ENCODE measurements around the gene TFR2.

Gene TFR2

DNA sequence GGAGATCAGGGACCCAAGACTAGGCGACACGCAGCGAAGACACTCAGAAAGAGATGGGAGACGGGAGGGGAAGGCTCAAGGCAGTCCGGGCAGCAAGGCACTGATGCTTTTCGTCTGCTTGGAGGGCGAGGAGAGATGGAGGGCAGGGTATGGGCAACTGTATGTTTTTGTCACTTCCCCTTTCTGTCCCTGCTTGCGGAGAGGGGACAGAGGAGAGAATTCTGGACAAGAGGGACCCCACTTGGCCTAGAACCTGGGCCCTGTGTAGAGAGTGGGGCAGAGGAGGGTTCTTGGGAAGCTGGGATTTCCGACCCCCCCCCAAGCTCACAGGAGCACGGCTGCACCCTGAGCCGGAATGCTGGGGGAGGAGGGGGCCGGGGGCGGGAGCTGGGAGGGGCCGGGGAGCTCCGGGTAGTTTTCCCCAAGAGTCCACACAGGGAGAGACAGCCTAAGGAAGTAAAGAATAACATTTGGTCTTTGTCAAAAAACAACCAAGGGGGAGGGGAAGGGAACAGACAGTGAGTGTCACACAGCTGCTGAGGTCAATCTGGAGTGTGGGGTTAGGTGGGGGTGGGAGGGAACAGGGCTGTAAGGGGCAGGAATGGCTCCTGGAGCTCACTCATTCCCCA lies 57.2 kb downstream of the TFR2 start:
- Histone ChIP-seq H3K27me3 (no peaks in the 10 kb centered on the region), H3K36me3 (peaks cover 33 to 39% (median 36%) of the 10 kb centered on the region in 11 experiments), H3K9me3 (replicated peaks in 1 of 11) (no peaks in the 10 kb centered on the region), H3K9ac (peak overlapping the region; percentile 90 to 98 (median 95)), H4K20me1 (peaks cover 44 to 61% (median 52%) of the 10 kb centered on the region in 11 experiments), H3K27ac (peak overlapping the region; percentile 66 to 98 (median 94)), H3K4me1 (peaks cover 40 to 50% (median 45%) of the 10 kb centered on the region in 10 experiments), H3K4me3 (peak overlapping the region; percentile 84 to 99 (median 94)), H3K4me2 (peak overlapping the region; percentile 94 to 100 (median 99))
- no peak for TF ChIP-seq Cebpa-rat (IDR thresholded peaks at IDR 0.05)

- peak overlapping the region; percentile 66 to 98 (median 94) for H3K27ac ChIP-seq
- no peak for TF ChIP-seq Cebpa-rat (IDR thresholded peaks at IDR 0.05)
- peak overlapping the region; percentile 84 to 99 (median 94) for H3K4me3 ChIP-seq
- no peaks in the 10 kb centered on the region for H3K9me3 ChIP-seq (replicated peaks in 1 of 11)
- peaks cover 39 to 50% (median 45%) of the 10 kb centered on the region in 10 experiments for H3K4me1 ChIP-seq
- peaks cover 41 to 46% (median 44%) of the 10 kb centered on the region in 11 experiments for H3K36me3 ChIP-seq
- H3K4me2 ChIP-seq, result peak overlapping the region; percentile 94 to 100 (median 99)
- H3K27me3 ChIP-seq, result no peaks in the 10 kb centered on the region
- peaks cover 50 to 68% (median 58%) of the 10 kb centered on the region in 11 experiments for H4K20me1 ChIP-seq
- H3K9ac ChIP-seq, result peak overlapping the region; percentile 74 to 98 (median 95)
Observed at GRCh38 chr7:100583132-100584053, 58.0 kb downstream of the TFR2 start.

DNA sequence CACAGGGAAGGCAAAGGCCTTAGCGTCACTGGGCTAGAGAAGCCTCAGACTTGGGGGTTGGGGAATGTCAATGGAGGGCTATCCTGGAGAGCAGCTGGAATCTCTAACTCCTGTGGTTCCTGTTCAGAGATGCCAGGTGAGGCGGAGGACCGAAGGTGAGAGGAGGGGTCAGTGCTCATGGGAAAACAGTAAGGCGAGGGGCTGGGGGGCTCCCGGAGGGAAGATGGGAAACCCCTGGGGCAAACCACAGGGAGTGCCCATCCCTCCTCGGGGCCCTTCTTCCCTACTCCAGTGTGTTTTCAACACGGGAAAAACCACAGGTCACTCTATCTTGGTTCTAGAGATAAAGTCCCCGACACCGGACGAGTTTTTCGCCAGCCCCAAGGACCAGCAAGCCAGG lies 58.7 kb downstream of the TFR2 start:
- Histone ChIP-seq H3K4me1 (peaks cover 32 to 46% (median 40%) of the 10 kb centered on the region in 10 experiments), H3K4me2 (peak overlapping the region; percentile 94 to 100 (median 99)), H3K9ac (peak overlapping the region; percentile 74 to 98 (median 95)), H3K9me3 (replicated peaks in 1 of 11) (no peaks in the 10 kb centered on the region), H3K36me3 (peaks cover 48 to 54% (median 51%) of the 10 kb centered on the region in 11 experiments), H4K20me1 (peaks cover 50 to 75% (median 60%) of the 10 kb centered on the region in 11 experiments), H3K4me3 (peak overlapping the region; percentile 84 to 99 (median 94)), H3K27me3 (no peaks in the 10 kb centered on the region), H3K27ac (peak overlapping the region; percentile 66 to 98 (median 94))
- no peak for TF ChIP-seq Cebpa-rat (IDR thresholded peaks at IDR 0.05)

DNA sequence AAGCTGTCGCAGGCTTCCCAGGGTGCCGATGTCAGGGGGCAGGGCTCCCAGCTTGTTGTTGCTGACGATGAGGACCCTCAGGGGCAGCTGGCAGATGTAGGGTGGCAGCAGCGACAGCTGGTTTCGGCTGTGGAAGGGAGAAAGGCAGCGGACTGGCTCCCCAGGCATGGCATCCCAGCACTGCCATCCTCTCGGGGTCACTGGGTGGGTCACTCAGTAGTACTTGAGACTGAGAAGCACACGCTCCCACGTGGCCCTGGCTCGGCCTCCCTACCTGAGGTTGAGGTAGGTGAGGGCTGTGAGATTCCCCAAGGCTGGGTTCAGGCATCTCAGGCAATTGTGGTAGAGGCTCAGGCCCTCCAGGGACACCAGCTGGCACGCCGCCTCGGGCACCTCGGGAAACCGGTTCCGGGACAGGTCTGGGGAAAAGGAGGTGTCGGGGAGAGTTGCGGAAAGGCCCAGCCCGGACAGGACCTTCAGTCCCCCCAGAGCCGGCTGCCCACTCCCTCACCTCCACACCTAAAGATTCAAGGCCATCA lies 59.2 kb downstream of the TFR2 start:
- Histone ChIP-seq H3K27ac (peak overlapping the region; percentile 66 to 98 (median 94)), H3K4me1 (peaks cover 27 to 40% (median 35%) of the 10 kb centered on the region in 10 experiments), H3K36me3 (peaks cover 54 to 59% (median 57%) of the 10 kb centered on the region in 11 experiments), H3K9ac (peak overlapping the region; percentile 74 to 98 (median 95)), H4K20me1 (peaks cover 50 to 80% (median 66%) of the 10 kb centered on the region in 11 experiments), H3K9me3 (replicated peaks in 1 of 11) (no peaks in the 10 kb centered on the region), H3K4me3 (peak overlapping the region; percentile 84 to 99 (median 94)), H3K4me2 (peak overlapping the region; percentile 94 to 100 (median 99)), H3K27me3 (no peaks in the 10 kb centered on the region)
- TF ChIP-seq Cebpa-rat (IDR thresholded peaks at IDR 0.05), result no peak

- peak overlapping the region in 3 of 11 experiments; percentile 94 to 100 (median 99); a peak in 4 of 22 replicates for H3K4me2 ChIP-seq
- H3K9me3 ChIP-seq (replicated peaks in 1 of 11), result no peaks in the 10 kb centered on the region
- peak overlapping the region in 8 of 11 experiments; percentile 17 to 98 (median 96); a peak in 12 of 22 replicates for H3K9ac ChIP-seq
- peaks cover 48 to 92% (median 79%) of the 10 kb centered on the region in 11 experiments for H4K20me1 ChIP-seq
- peak overlapping the region in 2 of 11 experiments; percentile 22 to 96; a peak in 2 of 22 replicates for H3K27ac ChIP-seq
- H3K4me1 ChIP-seq, result peaks cover 25 to 38% (median 34%) of the 10 kb centered on the region in 10 experiments
- no peaks in the 10 kb centered on the region for H3K27me3 ChIP-seq
- peaks cover 68 to 74% (median 71%) of the 10 kb centered on the region in 11 experiments for H3K36me3 ChIP-seq
- no peak overlapping the region for H3K4me3 ChIP-seq
- no peak for TF ChIP-seq Cebpa-rat (IDR thresholded peaks at IDR 0.05)
Observed at GRCh38 chr7:100580466-100581283, 60.7 kb downstream of the TFR2 start.

GRCh38 chr7:100578246-100579183 lies 62.8 kb downstream of the TFR2 start:
- Histone ChIP-seq H3K27me3 (peaks cover 0 to 10% (median 0%) of the 10 kb centered on the region in 11 experiments; a peak in 4 of 22 replicates), H3K36me3 (peaks cover 90 to 95% (median 93%) of the 10 kb centered on the region in 11 experiments), H3K4me2 (no peak overlapping the region), H3K9ac (peak overlapping the region in 3 of 11 experiments; percentile 2 to 19 (median 14); a peak in 4 of 22 replicates), H3K9me3 (replicated peaks in 1 of 11) (no peaks in the 10 kb centered on the region), H4K20me1 (peaks cover 30 to 100% (median 85%) of the 10 kb centered on the region in 11 experiments), H3K4me1 (peaks cover 22 to 33% (median 28%) of the 10 kb centered on the region in 10 experiments), H3K4me3 (no peak overlapping the region), H3K27ac (no peak overlapping the region)
- no peak for TF ChIP-seq Cebpa-rat (IDR thresholded peaks at IDR 0.05)

- peaks cover 94 to 100% (median 100%) of the 10 kb centered on the region in 11 experiments for H3K36me3 ChIP-seq
- H3K9ac ChIP-seq, result peak overlapping the region in 1 of 11 experiments; percentile 14; a peak in 2 of 22 replicates
- H3K27me3 ChIP-seq, result peaks cover 0 to 20% (median 0%) of the 10 kb centered on the region in 11 experiments; a peak in 7 of 22 replicates
- H4K20me1 ChIP-seq, result peaks cover 23 to 100% (median 85%) of the 10 kb centered on the region in 11 experiments
- no peak overlapping the region for H3K27ac ChIP-seq
- H3K4me2 ChIP-seq, result no peak overlapping the region
- H3K4me3 ChIP-seq, result no peak overlapping the region
- H3K4me1 ChIP-seq, result peaks cover 16 to 27% (median 20%) of the 10 kb centered on the region in 10 experiments
- TF ChIP-seq Cebpa-rat (IDR thresholded peaks at IDR 0.05), result no peak
- no peaks in the 10 kb centered on the region for H3K9me3 ChIP-seq (replicated peaks in 1 of 11)
Observed at GRCh38 chr7:100577507-100577906, 63.8 kb downstream of the TFR2 start.

Data from BLaER1 treated with 17β-estradiol and CSF1 and Interleukin-3, amounts not matched to agents 10 nM and 100 nM (cell line).